ENCODE data around the gene CSTF3.
"Not testable (repeated sequence)": the region's sequence is repeated elsewhere in the genome, so short reads cannot be mapped to it uniquely, and the experiment has no call there.

DNA sequence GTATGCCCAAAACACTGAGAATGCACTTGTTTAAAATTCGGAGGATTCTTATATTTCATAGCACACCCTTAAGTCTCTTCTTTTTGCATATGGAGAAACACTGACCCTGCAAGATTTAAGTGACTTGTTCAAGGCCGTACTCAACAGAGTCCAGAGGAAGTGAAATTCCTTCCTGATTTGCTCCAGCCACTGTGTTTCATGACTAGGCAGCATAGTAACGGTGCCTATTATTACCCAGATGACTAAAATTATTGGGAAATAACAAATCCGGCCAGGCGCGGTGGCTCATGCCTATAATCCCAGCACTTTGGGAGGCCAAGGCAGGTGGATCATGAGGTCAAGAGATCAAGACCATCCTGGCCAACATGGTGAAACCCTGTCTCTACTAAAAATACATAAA, 112.6 kb downstream of the CSTF3 start:
- TF ChIP-seq, protein P1, sequence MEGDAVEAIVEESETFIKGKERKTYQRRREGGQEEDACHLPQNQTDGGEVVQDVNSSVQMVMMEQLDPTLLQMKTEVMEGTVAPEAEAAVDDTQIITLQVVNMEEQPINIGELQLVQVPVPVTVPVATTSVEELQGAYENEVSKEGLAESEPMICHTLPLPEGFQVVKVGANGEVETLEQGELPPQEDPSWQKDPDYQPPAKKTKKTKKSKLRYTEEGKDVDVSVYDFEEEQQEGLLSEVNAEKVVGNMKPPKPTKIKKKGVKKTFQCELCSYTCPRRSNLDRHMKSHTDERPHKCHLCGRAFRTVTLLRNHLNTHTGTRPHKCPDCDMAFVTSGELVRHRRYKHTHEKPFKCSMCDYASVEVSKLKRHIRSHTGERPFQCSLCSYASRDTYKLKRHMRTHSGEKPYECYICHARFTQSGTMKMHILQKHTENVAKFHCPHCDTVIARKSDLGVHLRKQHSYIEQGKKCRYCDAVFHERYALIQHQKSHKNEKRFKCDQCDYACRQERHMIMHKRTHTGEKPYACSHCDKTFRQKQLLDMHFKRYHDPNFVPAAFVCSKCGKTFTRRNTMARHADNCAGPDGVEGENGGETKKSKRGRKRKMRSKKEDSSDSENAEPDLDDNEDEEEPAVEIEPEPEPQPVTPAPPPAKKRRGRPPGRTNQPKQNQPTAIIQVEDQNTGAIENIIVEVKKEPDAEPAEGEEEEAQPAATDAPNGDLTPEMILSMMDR (IDR thresholded peaks at IDR 0.05), result not testable (repeated sequence)
- TF ChIP-seq ELF4 (CRISPR knock-in tag; IDR thresholded peaks at IDR 0.05; ENCODE audit: low read depth); ZNF121 (CRISPR knock-in tag; IDR thresholded peaks at IDR 0.05); CREB1 (CRISPR knock-in tag; IDR thresholded peaks at IDR 0.05); JUN (CRISPR knock-in tag; IDR thresholded peaks at IDR 0.05); GABPB1 (CRISPR knock-in tag; IDR thresholded peaks at IDR 0.05): not testable (repeated sequence)
- TF ChIP-seq, protein P2, sequence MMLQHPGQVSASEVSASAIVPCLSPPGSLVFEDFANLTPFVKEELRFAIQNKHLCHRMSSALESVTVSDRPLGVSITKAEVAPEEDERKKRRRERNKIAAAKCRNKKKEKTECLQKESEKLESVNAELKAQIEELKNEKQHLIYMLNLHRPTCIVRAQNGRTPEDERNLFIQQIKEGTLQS (CRISPR knock-in tag; conservative IDR thresholded peaks at IDR 0.05), result not testable (repeated sequence)
- TF ChIP-seq, protein P3, sequence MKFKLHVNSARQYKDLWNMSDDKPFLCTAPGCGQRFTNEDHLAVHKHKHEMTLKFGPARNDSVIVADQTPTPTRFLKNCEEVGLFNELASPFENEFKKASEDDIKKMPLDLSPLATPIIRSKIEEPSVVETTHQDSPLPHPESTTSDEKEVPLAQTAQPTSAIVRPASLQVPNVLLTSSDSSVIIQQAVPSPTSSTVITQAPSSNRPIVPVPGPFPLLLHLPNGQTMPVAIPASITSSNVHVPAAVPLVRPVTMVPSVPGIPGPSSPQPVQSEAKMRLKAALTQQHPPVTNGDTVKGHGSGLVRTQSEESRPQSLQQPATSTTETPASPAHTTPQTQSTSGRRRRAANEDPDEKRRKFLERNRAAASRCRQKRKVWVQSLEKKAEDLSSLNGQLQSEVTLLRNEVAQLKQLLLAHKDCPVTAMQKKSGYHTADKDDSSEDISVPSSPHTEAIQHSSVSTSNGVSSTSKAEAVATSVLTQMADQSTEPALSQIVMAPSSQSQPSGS (CRISPR knock-in tag; IDR thresholded peaks at IDR 0.05; ENCODE audit: borderline replicate concordance, low read depth), result not testable (repeated sequence)

Measured in WTC11 (cell line).